ENCODE measurements around the gene ADAD1.
A peak's percentile ranks its signal among the peaks of the same experiment; 100 is the strongest.

The ADAD1 gene

DNA sequence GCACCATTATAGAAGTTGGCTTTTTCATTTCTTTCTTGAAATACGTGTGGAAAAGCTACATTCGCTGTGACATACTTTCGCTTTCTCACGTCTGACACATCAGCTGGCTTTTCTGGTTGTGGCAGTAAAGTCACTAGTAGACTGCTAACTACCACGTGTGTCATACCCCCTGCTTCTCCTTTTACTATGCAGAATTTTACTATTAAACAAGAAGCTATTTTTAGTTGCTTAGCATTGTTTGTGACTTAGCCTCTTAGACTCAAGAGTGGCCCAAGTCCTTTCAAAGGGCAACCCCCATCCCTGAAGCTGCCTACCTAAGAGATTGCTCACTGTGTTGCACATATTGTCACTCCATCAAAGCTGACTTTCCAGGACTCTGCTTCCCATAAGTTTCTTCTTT, 79.8 kb downstream of the ADAD1 start:
- DNase-seq (ENCODE audit: insufficient read length) (peak; percentile 1), FAIRE-seq (peak; percentile 58)
- TF ChIP-seq POLR2AphosphoS5 (IDR thresholded peaks at IDR 0.05; ENCODE audit: low read depth, low read length), result no peak
- no peak for TF ChIP-seq POLR2A (IDR thresholded peaks at IDR 0.05; ENCODE audit: low read depth, low read length)

DNA sequence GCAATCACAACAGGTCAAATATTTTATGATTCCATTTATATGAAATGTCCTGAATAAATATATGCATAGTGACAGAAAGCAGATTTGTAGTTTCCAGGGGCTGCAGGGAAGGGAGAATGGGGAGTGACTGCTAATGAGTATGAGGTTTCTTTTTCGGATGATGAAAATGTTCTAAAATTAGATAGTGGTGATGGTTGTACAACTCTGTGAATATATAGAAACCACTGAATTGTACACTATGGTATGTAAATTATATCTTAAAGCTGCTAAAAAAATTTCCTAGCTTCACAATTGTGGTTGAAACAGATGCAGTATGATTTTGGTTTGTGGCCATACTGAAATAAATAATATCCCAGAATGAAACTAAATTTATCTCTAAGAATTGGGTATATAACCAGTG, 90.6 kb downstream of the ADAD1 start:
- no peak for DNase-seq (ENCODE audit: insufficient read length)
- TF ChIP-seq POLR2A (IDR thresholded peaks at IDR 0.05; ENCODE audit: low read depth, low read length) (no peak), TAF1 (IDR thresholded peaks at IDR 0.05; ENCODE audit: borderline replicate concordance, low read depth, low read length) (no peak), POLR2AphosphoS5 (IDR thresholded peaks at IDR 0.05; ENCODE audit: low read depth, low read length) (no peak)
- no peak for FAIRE-seq

DNA sequence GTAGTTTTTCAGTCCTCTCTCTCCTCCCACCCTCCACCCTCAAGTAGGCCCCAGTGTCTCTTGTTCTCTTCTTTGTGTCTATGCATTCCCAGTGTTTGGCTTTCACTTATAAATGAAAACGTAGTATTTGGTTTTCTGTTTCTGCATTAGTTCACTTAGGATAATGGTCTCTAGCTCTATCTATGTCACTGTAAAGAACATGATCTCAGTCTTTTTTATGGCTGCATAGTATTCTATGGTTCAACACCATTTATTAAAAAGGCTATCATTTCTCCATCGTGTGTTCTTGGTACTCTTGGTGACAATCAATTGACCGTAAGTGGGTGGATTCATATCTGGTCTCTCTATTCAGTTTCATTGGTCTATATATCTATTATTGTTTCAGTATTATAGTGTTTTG, 96.4 kb downstream of the ADAD1 start:
- DNase-seq (ENCODE audit: insufficient read length) (no peak), FAIRE-seq (no peak)
- TF ChIP-seq POLR2A (IDR thresholded peaks at IDR 0.05; ENCODE audit: low read depth, low read length), result no peak
- TF ChIP-seq TAF1 (IDR thresholded peaks at IDR 0.05; ENCODE audit: borderline replicate concordance, low read depth, low read length), result no peak
- no peak for TF ChIP-seq POLR2AphosphoS5 (IDR thresholded peaks at IDR 0.05; ENCODE audit: low read depth, low read length)

DNA sequence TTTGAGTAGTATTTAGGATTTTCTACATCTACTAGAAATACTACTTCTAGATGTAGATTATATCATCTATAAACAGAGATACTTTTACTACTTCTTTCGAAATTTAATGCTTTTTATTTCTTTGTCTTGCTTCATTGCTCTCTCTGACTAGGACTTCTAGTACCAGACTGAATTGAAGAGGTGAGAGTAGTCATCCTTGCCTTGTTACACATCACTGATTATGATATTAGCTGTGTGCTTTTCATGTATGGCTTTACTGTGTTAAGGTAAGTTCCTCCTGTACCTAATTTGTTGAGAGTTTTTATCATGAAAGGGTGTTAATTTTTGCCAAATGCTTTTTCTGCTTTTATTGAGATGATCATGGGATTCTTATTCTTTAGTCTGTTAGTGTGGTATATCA, 97.3 kb downstream of the ADAD1 start:
- no peak for DNase-seq (ENCODE audit: insufficient read length)
- FAIRE-seq, result no peak
- TF ChIP-seq POLR2AphosphoS5 (IDR thresholded peaks at IDR 0.05; ENCODE audit: low read depth, low read length) (no peak), POLR2A (IDR thresholded peaks at IDR 0.05; ENCODE audit: low read depth, low read length) (no peak)

DNA sequence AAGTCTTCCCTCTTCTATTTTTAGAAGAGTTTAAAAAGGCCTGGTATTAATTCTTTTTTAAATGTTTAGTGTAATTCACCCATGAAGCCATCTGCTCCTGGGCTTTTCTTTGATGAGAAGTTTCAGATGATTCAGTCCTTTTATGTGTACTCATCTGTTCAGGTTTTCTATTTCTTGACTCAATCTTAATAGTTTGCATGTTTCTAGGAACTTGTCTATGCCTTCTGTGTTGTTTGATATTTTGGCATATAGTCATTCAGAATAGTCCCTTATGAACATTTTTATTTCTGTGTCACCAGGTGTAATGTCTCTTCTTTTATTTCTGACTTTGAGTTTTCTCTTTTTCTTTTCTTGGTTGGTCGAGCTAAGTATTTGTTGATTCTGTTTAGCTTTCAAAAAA, 97.9 kb downstream of the ADAD1 start:
- FAIRE-seq (no peak), DNase-seq (ENCODE audit: insufficient read length) (no peak)
- TF ChIP-seq POLR2A (IDR thresholded peaks at IDR 0.05; ENCODE audit: low read depth, low read length), result no peak
- no peak for TF ChIP-seq TAF1 (IDR thresholded peaks at IDR 0.05; ENCODE audit: borderline replicate concordance, low read depth, low read length)
- no peak for TF ChIP-seq POLR2AphosphoS5 (IDR thresholded peaks at IDR 0.05; ENCODE audit: low read depth, low read length)

Measured in GM12892 (cell line).